ENCODE data around the gene IL1R2. TPM values are rescaled to one million over a fixed set of nuclear protein-coding genes. Genes with fewer than 3 reads are reported as not detected.
"Not testable (repeated sequence)": the region's sequence is repeated elsewhere in the genome, so short reads cannot be mapped to it uniquely, and the experiment has no call there.

The IL1R2 gene
- total RNA-seq, 4 donors from 2014 or later = 2.1 to 13.1 (median 5.8) TPM

DNA sequence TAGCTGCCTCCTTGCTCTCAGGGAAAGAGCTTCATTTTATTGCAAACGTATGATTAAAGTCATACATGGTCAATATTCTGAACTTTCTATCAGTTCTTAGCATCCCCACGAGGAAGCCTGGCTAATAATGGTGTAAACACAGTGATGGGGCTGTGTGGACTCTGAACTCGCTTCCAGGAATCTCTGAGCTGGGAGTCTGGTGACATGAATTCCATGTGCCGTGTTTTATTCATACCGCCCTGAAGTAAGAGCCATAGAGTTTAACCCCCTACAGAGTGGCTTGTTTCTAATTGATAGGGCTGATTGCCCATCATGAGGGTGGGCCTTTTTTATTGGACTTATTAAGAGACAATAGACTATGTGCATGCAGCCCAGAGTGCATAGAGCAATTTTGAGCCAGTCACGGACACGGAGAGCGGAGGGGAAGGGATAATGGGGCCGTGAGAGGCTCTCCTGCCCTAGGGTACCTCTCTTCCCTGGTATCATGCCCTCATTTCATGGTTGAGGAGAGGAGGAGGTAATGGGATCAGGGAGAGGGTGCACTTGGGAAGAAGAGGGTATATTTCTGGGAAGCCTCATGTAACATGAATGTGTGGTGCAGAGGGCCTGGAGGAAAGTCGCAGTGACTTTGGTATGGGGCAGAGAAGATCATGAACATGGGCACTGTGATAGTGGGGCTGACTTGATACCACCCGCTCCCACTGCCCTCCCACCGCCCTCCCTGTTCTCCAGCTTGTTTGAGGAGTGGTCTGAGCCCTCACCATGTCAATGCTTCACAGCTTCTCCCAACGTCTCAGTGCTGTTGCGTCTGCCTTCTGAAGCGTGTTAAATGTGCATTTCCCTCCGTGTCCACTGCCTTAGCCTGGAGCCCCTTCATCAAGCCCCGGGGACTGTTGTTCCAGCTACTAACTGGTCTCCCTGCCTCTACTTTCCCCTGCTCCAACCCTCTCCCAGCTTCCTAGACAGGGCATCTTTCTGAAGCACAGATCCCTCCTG, 73.2 kb downstream of the IL1R2 start:
- Histone ChIP-seq H3K9me3 (no peaks in the 10 kb centered on the region), H3K36me3 (no peaks in the 10 kb centered on the region), H3K27ac (peak overlapping the region; percentile 89 to 95 (median 92)), H3K4me3 (peak overlapping the region in 3 of 4 donors; percentile 17 to 35 (median 29)), H3K4me1 (peaks cover 70 to 79% of the 10 kb centered on the region in 2 donors), H3K27me3 (no peaks in the 10 kb centered on the region)
- DNase-seq = no peak
- peak; percentile 40 to 47 for ATAC-seq
- in situ Hi-C loops (cut with MboI; ENCODE audit: low sequenced_read_pairs in 4 of 4) = no loop called here
- TF ChIP-seq CTCF (IDR thresholded peaks at IDR 0.05 in 4 of 5, conservative IDR thresholded peaks at IDR 0.05 in 1 of 5) (no peak), POLR2A (IDR thresholded peaks at IDR 0.05) (no peak)
- intact Hi-C loops (cut with DNase I; ENCODE audit: low total_unique reads) = no loop called here

DNA sequence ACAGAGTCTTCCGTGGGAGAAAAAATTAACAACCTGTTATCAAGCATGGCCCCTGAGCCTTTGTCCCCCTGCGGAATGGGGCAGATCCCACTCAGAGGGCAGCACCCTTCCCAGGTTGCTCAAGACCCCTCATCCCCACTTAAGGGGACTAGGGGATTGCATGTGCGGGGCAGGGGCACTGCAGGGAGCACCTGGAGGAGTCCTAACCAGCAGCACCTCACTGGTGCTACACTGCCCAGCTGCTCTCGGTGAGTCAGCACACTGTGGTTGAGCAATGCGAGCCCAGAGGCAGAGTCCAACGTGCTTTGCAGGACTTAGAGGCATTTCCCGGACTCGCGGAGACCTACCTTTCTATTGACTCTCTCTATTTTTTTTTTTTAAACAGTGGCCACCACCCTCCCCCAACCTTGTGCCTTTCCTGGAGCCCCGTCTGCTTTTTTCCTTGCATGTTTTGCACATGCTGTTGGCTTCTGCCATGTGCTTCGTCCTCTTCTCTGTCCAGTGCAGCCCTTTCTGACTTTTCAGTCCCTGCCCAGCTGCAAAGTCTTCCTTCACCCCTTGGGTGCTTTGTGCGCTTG, 74.0 kb downstream of the IL1R2 start:
- Histone ChIP-seq H3K27ac (peak overlapping the region; percentile 89 to 95 (median 92)), H3K27me3 (no peaks in the 10 kb centered on the region), H3K4me1 (peaks cover 69 to 71% of the 10 kb centered on the region in 2 donors), H3K9me3 (no peaks in the 10 kb centered on the region), H3K36me3 (no peaks in the 10 kb centered on the region), H3K4me3 (peak overlapping the region in 2 of 4 donors; percentile 6 to 26)
- intact Hi-C loops (cut with DNase I; ENCODE audit: low total_unique reads) = no loop called here
- TF ChIP-seq POLR2A (IDR thresholded peaks at IDR 0.05) (no peak), CTCF (IDR thresholded peaks at IDR 0.05 in 4 of 5, conservative IDR thresholded peaks at IDR 0.05 in 1 of 5) (no peak)
- ATAC-seq (peak; percentile 49 to 52), DNase-seq (peak; percentile 82 to 87)
- in situ Hi-C loops (cut with MboI; ENCODE audit: low sequenced_read_pairs in 4 of 4) = no loop called here

DNA sequence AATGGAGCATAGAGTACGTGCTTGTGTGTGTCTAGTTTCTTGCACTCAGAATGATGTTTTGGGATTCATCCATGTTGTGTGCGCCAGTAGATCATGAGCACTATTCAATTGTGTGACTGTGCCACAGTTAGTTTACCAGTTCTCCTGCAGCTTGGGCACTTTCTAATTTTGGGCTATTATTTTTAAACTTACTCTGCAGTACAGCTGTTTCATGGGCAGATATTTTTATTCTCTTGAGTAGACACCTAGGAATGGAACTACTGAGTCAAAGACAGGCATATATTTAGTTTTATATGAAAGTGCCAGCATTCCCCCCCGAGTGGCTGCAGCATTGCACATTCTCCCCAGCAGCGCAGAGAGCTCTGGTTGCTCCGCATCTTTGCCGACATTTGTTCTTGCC, 74.8 kb downstream of the IL1R2 start:
- H3K9me3 ChIP-seq = no peaks in the 10 kb centered on the region
- intact Hi-C loops (cut with DNase I; ENCODE audit: low total_unique reads) (no loop called here), in situ Hi-C loops (cut with MboI; ENCODE audit: low sequenced_read_pairs in 4 of 4) (no loop called here)
- TF ChIP-seq CTCF (IDR thresholded peaks at IDR 0.05 in 4 of 5, conservative IDR thresholded peaks at IDR 0.05 in 1 of 5) (peak in 1 of 5 experiments; percentile 18), POLR2A (IDR thresholded peaks at IDR 0.05) (peak in 1 of 2 donors; percentile 8)
- H3K36me3 ChIP-seq = no peaks in the 10 kb centered on the region
- peak overlapping the region; percentile 89 to 95 (median 92) for H3K27ac ChIP-seq
- H3K4me3 ChIP-seq = peak overlapping the region in 2 of 4 donors; percentile 5 to 26
- ATAC-seq (peak; percentile 9 to 62), DNase-seq (peak; percentile 41 to 48)
- no peaks in the 10 kb centered on the region for H3K27me3 ChIP-seq
- peaks cover 69 to 73% of the 10 kb centered on the region in 2 donors for H3K4me1 ChIP-seq

DNA sequence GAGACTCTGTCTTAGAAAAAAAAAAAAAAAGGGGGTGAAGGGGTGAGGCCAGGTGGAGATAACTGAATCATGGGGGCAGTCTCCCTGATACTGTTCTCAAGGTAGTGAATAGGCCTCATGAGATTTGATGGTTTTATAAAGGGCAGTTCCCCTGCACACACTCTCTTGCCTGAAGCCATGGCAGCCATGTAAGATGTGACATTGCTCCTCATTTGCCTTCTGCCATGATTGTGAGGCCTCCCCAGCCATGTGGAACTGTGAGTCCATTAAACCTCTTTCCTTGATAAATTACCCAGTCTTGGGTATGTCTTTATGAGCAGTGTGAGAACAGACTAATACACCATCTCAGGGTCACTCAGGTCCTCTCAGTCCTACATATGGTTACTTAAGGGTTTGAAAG, 76.4 kb downstream of the IL1R2 start:
- ATAC-seq; in situ Hi-C loops (cut with MboI; ENCODE audit: low sequenced_read_pairs in 4 of 4); H3K36me3 ChIP-seq; H3K9me3 ChIP-seq; H3K27me3 ChIP-seq; DNase-seq; intact Hi-C loops (cut with DNase I; ENCODE audit: low total_unique reads); H3K4me3 ChIP-seq: not testable (repeated sequence)
- H3K4me1 ChIP-seq = peaks cover 64 to 66% of the 10 kb centered on the region in 2 donors
- H3K27ac ChIP-seq = peak overlapping the region in 1 of 4 donors; percentile 95

Data from gastrocnemius medialis (tissue), 4 donors.